ENCODE data around the gene KCNIP2.
A peak's percentile ranks its signal among the peaks of the same experiment; 100 is the strongest.
"Not testable (repeated sequence)": the region's sequence is repeated elsewhere in the genome, so short reads cannot be mapped to it uniquely, and the experiment has no call there.

The KCNIP2 gene

GRCh38 chr10:101827919-101828600, 15.5 kb downstream of the KCNIP2 start:
- DNase-seq = no peak

GRCh38 chr10:101826852-101827434, 16.7 kb downstream of the KCNIP2 start:
- no peak for DNase-seq

- DNase-seq = no peak
These were observed 18.9 kb downstream of the KCNIP2 start for GRCh38 chr10:101824736-101825135.

- DNase-seq = no peak
These were observed 24.5 kb downstream of the KCNIP2 start for GRCh38 chr10:101818872-101819633.

GRCh38 chr10:101818119-101818871, 25.3 kb downstream of the KCNIP2 start, which contains the start of gene OGA:
Gene OGA (minus strand): TSS chr10:101818444. CDS start chr10:101818022, 422 bp downstream.
- peak; percentile 92 to 96 for DNase-seq

- DNase-seq = peak in 1 of 2 experiments; percentile 16
These were observed 26.1 kb downstream of the KCNIP2 start for GRCh38 chr10:101817337-101818118.

- DNase-seq = no peak
These were observed 26.7 kb downstream of the KCNIP2 start for GRCh38 chr10:101816913-101817336.

GRCh38 chr10:101816376-101816775, 27.2 kb downstream of the KCNIP2 start:
- DNase-seq = no peak

GRCh38 chr10:101814466-101815071, 29.0 kb downstream of the KCNIP2 start:
- DNase-seq = no peak

- no peak for DNase-seq
These were observed 31.0 kb downstream of the KCNIP2 start for GRCh38 chr10:101812606-101813005.

- DNase-seq = no peak
These were observed 36.4 kb downstream of the KCNIP2 start for GRCh38 chr10:101807158-101807557.

- no peak for DNase-seq
These were observed 40.1 kb downstream of the KCNIP2 start for GRCh38 chr10:101803511-101803910.

- no peak for DNase-seq
These were observed 46.1 kb downstream of the KCNIP2 start for GRCh38 chr10:101797403-101798059.

- no peak for DNase-seq
These were observed 50.1 kb downstream of the KCNIP2 start for GRCh38 chr10:101793526-101793925.

- DNase-seq = no peak
These were observed 53.9 kb downstream of the KCNIP2 start for GRCh38 chr10:101789686-101790085.

- DNase-seq = not testable (repeated sequence)
These were observed 54.4 kb downstream of the KCNIP2 start for GRCh38 chr10:101789231-101789630.

- DNase-seq = no peak
These were observed 57.8 kb downstream of the KCNIP2 start for GRCh38 chr10:101785801-101786200.

GRCh38 chr10:101784558-101784957, 59.0 kb downstream of the KCNIP2 start:
- DNase-seq = no peak

- DNase-seq = no peak
These were observed 59.9 kb downstream of the KCNIP2 start for GRCh38 chr10:101783736-101784118.

- peak; percentile 50 to 63 for DNase-seq
These were observed 60.5 kb downstream of the KCNIP2 start, which contains the start of gene NPM3 for GRCh38 chr10:101782811-101783735. Gene NPM3 (minus strand): TSS chr10:101783446. CDS start chr10:101783390, 56 bp downstream.
